Gastrocnemius medialis (tissue), 4 donors: ENCODE results near the gene SKAP2. TPM values are rescaled to one million over a fixed set of nuclear protein-coding genes. Genes with fewer than 3 reads are reported as not detected.
A peak's percentile ranks its signal among the peaks of the same experiment; 100 is the strongest.

Experiments used
- ATAC-seq, 2 donors: fragments of 150-250 bp; one replicate each; pipeline ENCODE4 v1.9.1; 2016
- DNase-seq, 2 donors: peaks; one replicate each; pipeline ENCODE4 v3.0.0-alpha.2; 2019
- H3K27ac ChIP-seq, 4 donors: fragments of 200-600 bp; sonication (generic); 1 replicate in 1 of 4; 2 replicates in 3 of 4; pipeline ENCODE4 v1.5.1; 2016 to 2018; ENCODE audit warnings: mild to moderate bottlenecking in 2 of 4, moderate library complexity in 1 of 4
- H3K27me3 ChIP-seq, 3 donors: fragments of 200-600 bp; sonication (generic) in 2 of 3; 1 replicate in 1 of 3; 2 replicates in 2 of 3; pipeline versions ENCODE4 v1.5.1 to v1.6.0; 2016 to 2019; ENCODE audit warnings: mild to moderate bottlenecking in 1 of 3, moderate library complexity in 1 of 3
- H3K36me3 ChIP-seq, 2 donors: fragments of 200-600 bp; sonication (generic) in 1 of 2; one replicate each; pipeline ENCODE4 v1.5.1; 2017 to 2018
- H3K4me1 ChIP-seq, 2 donors: fragments of 200-600 bp; sonication (generic) in 1 of 2; one replicate each; pipeline ENCODE4 v1.5.1; 2016 to 2017; ENCODE audit warnings: mild to moderate bottlenecking in 2 of 2
- H3K4me3 ChIP-seq, 4 donors: fragments of 200-600 bp; sonication (generic) in 3 of 4; 1 replicate in 1 of 4; 2 replicates in 3 of 4; pipeline ENCODE4 v1.5.1; 2016 to 2019; ENCODE audit warnings: mild to moderate bottlenecking in 2 of 4
- H3K9me3 ChIP-seq, 3 donors: fragments of 200-600 bp; sonication (generic) in 2 of 3; 1 replicate in 1 of 3; 2 replicates in 2 of 3; pipeline ENCODE4 v1.5.1; 2016 to 2019
- CTCF ChIP-seq, 5 experiments: fragments of 450-650 bp in 3 of 5; fragments of 200-600 bp in 2 of 5; sonication (generic) in 2 of 5; IDR thresholded peaks in 4 of 5; conservative IDR thresholded peaks in 1 of 5; 1 replicate in 4 of 5; 2 replicates in 1 of 5; pipeline ENCODE4 v1.5.1; 2016 to 2019; ENCODE audit warnings: antibody characterized with exemption in 5 of 5, mild to moderate bottlenecking in 3 of 5, moderate library complexity in 3 of 5
- POLR2A ChIP-seq, 2 donors: fragments of 450-650 bp; IDR thresholded peaks; one replicate each; pipeline ENCODE4 v1.6.1; 2017; ENCODE audit warnings: antibody characterized with exemption in 2 of 2, mild to moderate bottlenecking in 2 of 2, moderate library complexity in 2 of 2
- in situ Hi-C, 4 donors: fragments of 200-750 bp; cut with MboI; loops; one replicate each; pipeline versions ENCODE4 v1.15.0 to v1.8.0; 2017; ENCODE audit warnings: low sequenced_read_pairs in 4 of 4
- intact Hi-C: fragments of 100-400 bp; cut with DNase I; formaldehyde crosslinking; loops from one replicate; pipeline ENCODE4 v1.15.1; 2023; ENCODE audit warnings: low total_unique reads
- total RNA-seq, 4 donors: library from RNA; depleted of rRNA; stranded (reverse); fragments of >200 nt; gene quantifications; one replicate each; pipeline versions ENCODE4 v1.1.0 to v1.2.3, GENCODE V29; 2016

Gene SKAP2
- total RNA-seq, 4 donors from 2014 or later = 6.1 to 23.5 (median 17.1) TPM

GRCh38 chr7:26853788-26854393, 10.5 kb downstream of the SKAP2 start:
- no peaks in the 10 kb centered on the region for H3K9me3 ChIP-seq
- intact Hi-C loops (loop anchor here (1.0 to 2.0 kb wide), 2 partner anchors 281 to 307 kb away; no protein-coding TSS in a partner anchor), in situ Hi-C loops (loop anchor here (10.0 to 25.0 kb wide), 6 partner anchors 291 to 992 kb away; partner anchors contain the start of genes CBX3 (in 1 of the 4), HNRNPA2B1 (in 1 of the 4), HOXA5 (in 1 of the 4) and HOXA6 (in 1 of the 4))
- H3K27ac ChIP-seq = no peak overlapping the region
- no peak overlapping the region for H3K4me3 ChIP-seq
- H3K27me3 ChIP-seq = peaks cover 35 to 53% (median 52%) of the 10 kb centered on the region in 3 donors
- TF ChIP-seq POLR2A (IDR thresholded peaks at IDR 0.05) = no peak
- peak; percentile 40 to 73 (median 63) for TF ChIP-seq CTCF (IDR thresholded peaks at IDR 0.05 in 4 of 5, conservative IDR thresholded peaks at IDR 0.05 in 1 of 5)
- ATAC-seq (peak; percentile 86 to 93), DNase-seq (no peak)
- H3K4me1 ChIP-seq = no peaks in the 10 kb centered on the region
- no peaks in the 10 kb centered on the region for H3K36me3 ChIP-seq

GRCh38 chr7:26850193-26850651, 14.2 kb downstream of the SKAP2 start:
- no peak for TF ChIP-seq CTCF (IDR thresholded peaks at IDR 0.05 in 4 of 5, conservative IDR thresholded peaks at IDR 0.05 in 1 of 5)
- no peak for TF ChIP-seq POLR2A (IDR thresholded peaks at IDR 0.05)
- H3K4me1 ChIP-seq = no peaks in the 10 kb centered on the region
- no peak overlapping the region for H3K27ac ChIP-seq
- ATAC-seq = no peak
- H3K27me3 ChIP-seq = peaks cover 17 to 22% (median 21%) of the 10 kb centered on the region in 3 donors
- H3K9me3 ChIP-seq = no peaks in the 10 kb centered on the region
- intact Hi-C loops = no loop called here
- in situ Hi-C loops = loop anchor here (10.0 to 25.0 kb wide), 6 partner anchors 295 to 988 kb away; partner anchors contain the start of genes CBX3 (in 1 of the 4), HNRNPA2B1 (in 1 of the 4), HOXA5 (in 1 of the 4) and HOXA6 (in 1 of the 4)
- H3K4me3 ChIP-seq = no peak overlapping the region
- DNase-seq = no peak
- no peaks in the 10 kb centered on the region for H3K36me3 ChIP-seq

GRCh38 chr7:26843705-26844104, 20.7 kb downstream of the SKAP2 start:
- DNase-seq = no peak
- H3K9me3 ChIP-seq = no peaks in the 10 kb centered on the region
- intact Hi-C loops = no loop called here
- H3K4me1 ChIP-seq = no peaks in the 10 kb centered on the region
- in situ Hi-C loops = no loop called here
- H3K27ac ChIP-seq = no peak overlapping the region
- no peak overlapping the region for H3K4me3 ChIP-seq
- ATAC-seq = no peak
- no peaks in the 10 kb centered on the region for H3K36me3 ChIP-seq
- TF ChIP-seq POLR2A (IDR thresholded peaks at IDR 0.05) (no peak), CTCF (IDR thresholded peaks at IDR 0.05 in 4 of 5, conservative IDR thresholded peaks at IDR 0.05 in 1 of 5) (no peak)
- H3K27me3 ChIP-seq = peaks cover 0 to 4% (median 0%) of the 10 kb centered on the region in 3 donors

GRCh38 chr7:26842897-26843296, 21.5 kb downstream of the SKAP2 start:
- Histone ChIP-seq H3K9me3 (no peaks in the 10 kb centered on the region), H3K27ac (no peak overlapping the region), H3K36me3 (no peaks in the 10 kb centered on the region), H3K27me3 (peaks cover 0 to 4% (median 0%) of the 10 kb centered on the region in 3 donors), H3K4me3 (no peak overlapping the region), H3K4me1 (no peaks in the 10 kb centered on the region)
- ATAC-seq (no peak), DNase-seq (no peak)
- TF ChIP-seq CTCF (IDR thresholded peaks at IDR 0.05 in 4 of 5, conservative IDR thresholded peaks at IDR 0.05 in 1 of 5) = no peak
- no peak for TF ChIP-seq POLR2A (IDR thresholded peaks at IDR 0.05)
- intact Hi-C loops = no loop called here
- in situ Hi-C loops = no loop called here
